ENCODE results near the gene IFT43.

Gene IFT43

DNA sequence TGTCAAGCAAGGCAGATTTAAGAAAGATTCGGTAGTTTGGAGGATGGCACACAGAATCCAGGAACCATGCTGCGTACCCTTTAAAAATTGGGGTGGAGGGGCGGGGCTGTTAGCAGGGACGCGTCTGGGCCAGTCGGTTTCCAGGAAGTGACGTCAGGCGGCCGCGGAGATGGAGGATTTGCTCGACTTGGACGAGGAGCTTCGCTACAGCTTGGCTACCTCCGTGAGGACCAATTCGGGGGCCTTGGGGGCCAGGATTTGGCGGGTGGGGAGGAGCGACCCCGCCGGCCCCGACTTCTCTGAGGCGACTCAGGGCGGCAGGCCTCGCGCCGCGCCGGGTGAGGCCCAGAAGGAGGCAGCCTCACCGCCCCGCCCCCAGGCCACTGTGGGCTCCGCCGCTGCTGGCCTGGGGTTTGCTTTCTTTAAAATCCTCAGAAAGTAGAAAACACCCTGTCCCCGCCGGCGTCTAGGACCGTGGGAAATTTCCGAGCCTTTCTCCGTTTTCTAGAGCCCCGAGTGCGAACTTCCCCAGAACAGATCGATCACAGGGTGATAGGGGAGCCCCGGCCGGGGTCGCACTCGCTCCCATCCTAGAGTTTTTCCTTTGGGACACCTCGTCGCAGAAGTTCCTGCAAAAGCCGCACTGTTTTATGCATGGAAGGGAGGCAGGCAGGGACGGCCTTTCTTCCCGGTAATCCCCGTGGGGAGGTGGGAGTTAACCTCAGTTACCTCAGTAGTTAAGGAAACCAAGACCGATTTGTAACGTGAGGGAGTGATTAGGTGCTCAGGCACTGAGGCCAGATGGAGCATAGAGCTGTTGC, at the start of gene IFT43:
TSS of gene IFT43 (plus strand) at position 146 of the 821 bp plus-strand sequence. CDS start at position 170, 24 bp downstream.
- TF ChIP-seq Cebpa-rat (IDR thresholded peaks at IDR 0.05): no peak

DNA sequence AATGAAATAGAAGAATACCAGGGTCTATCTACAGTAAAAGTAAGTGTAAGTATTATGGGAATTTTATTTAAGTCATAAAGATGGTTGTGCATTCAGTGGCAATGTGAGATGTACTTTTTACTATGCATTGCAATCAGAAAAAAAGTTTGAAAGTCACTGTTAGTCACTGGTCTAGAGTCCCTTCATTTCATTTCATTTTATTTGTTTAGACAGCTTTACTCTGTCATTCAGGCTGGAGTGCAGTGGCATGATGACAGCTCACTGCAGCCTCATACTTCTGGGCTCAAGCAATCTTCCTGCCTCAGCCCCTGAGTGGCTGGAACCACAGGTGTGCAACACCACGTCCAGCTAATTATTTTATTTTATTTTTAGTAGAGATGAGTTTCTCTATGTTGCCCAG, 46.4 kb upstream of the IFT43 start:
- no peaks in the 10 kb centered on the region for H3K9me3 ChIP-seq (replicated peaks in 1 of 11)
- no peaks in the 10 kb centered on the region for H4K20me1 ChIP-seq
- no peak for TF ChIP-seq Cebpa-rat (IDR thresholded peaks at IDR 0.05)
- H3K27ac ChIP-seq: no peak overlapping the region
- H3K4me2 ChIP-seq: no peak overlapping the region
- peaks cover 7 to 50% (median 14%) of the 10 kb centered on the region in 11 experiments; a peak in 16 of 22 replicates for H3K36me3 ChIP-seq
- no peak overlapping the region for H3K4me3 ChIP-seq
- peaks cover 5 to 20% (median 14%) of the 10 kb centered on the region in 10 experiments; a peak in 16 of 20 replicates for H3K4me1 ChIP-seq
- H3K9ac ChIP-seq: no peak overlapping the region
- no peaks in the 10 kb centered on the region for H3K27me3 ChIP-seq

More for the DNA sequence above, at the start of gene IFT43:
- H3K27me3 ChIP-seq: peaks cover 0 to 18% (median 12%) of the 10 kb centered on the region in 11 experiments; a peak in 17 of 22 replicates
- peaks cover 13 to 26% (median 19%) of the 10 kb centered on the region in 10 experiments for H3K4me1 ChIP-seq
- H3K4me3 ChIP-seq: peak within 1 kb of the TSS; percentile 73 to 94 (median 85)
- H3K9me3 ChIP-seq (replicated peaks in 1 of 11): no peaks in the 10 kb centered on the region
- H3K4me2 ChIP-seq: peak within 1 kb of the TSS; percentile 85 to 99 (median 89)
- no peaks in the 10 kb centered on the region for H4K20me1 ChIP-seq
- H3K27ac ChIP-seq: peak within 1 kb of the TSS in 10 of 11 experiments; percentile 12 to 65 (median 46); a peak in 14 of 22 replicates
- peaks cover 0 to 18% (median 0%) of the 10 kb centered on the region in 11 experiments; a peak in 7 of 22 replicates for H3K36me3 ChIP-seq
- H3K9ac ChIP-seq: peak within 1 kb of the TSS; percentile 65 to 81 (median 78)

DNA sequence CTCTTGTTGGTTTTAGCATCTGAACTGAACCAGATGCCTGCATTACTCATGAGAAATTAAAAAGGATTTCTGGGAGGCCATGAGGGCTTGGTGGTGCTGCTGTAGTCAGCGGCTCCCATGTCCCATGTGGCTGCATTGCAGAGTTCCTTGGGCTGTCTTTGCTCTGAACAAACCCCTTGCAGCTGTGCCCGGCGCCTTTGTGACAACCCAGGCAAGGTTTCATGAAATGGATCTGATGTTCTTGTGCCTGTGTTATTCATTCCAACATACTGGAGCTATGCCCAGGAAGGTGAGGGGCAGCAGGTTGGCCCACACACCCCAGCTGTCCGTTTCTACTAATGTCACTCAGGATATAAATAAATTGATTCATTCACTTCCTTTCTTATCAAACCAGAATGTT, 44.5 kb upstream of the IFT43 start:
- Histone ChIP-seq H3K4me2 (no peak overlapping the region), H3K9me3 (replicated peaks in 1 of 11) (no peaks in the 10 kb centered on the region), H3K27me3 (no peaks in the 10 kb centered on the region), H3K27ac (no peak overlapping the region), H3K9ac (no peak overlapping the region), H3K36me3 (peaks cover 13 to 58% (median 21%) of the 10 kb centered on the region in 11 experiments; a peak in 17 of 22 replicates), H3K4me1 (peaks cover 0 to 9% (median 0%) of the 10 kb centered on the region in 10 experiments; a peak in 1 of 20 replicates), H3K4me3 (no peak overlapping the region), H4K20me1 (no peaks in the 10 kb centered on the region)
- TF ChIP-seq Cebpa-rat (IDR thresholded peaks at IDR 0.05): no peak

DNA sequence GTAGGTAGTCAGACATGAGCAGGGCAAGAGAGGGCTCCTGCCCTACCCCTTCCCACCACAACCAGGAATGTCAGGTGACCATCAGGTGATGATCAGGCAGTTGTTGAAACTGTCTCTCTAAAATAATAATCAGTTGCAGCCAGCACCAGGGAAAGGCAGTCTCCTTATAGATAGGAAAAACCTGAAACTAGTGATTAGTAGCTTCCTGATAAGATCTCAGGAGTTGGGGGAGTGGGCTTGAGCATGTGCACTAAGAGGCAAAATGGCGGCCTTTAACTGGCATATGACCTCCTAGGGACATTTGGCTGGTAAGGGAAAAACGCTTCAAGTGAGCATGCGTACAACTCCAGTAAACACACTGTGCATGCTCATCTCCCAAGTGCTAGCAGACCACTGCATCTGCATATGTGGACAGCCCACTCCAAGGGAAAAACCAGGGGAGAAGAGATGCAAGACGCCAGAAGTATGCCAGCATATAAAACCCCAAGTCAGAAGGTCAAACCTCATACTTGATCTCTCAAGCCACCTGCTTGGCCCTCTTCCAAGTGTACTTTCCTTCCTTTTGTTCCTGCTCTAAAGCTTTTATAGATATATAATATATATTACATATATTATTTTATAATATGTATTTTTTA, 40.8 kb upstream of the IFT43 start:
- no peaks in the 10 kb centered on the region for H3K27me3 ChIP-seq
- no peak overlapping the region; a peak in 1 of 22 replicates for H3K4me2 ChIP-seq
- no peak overlapping the region for H3K9ac ChIP-seq
- H3K27ac ChIP-seq: no peak overlapping the region
- H3K4me1 ChIP-seq: peaks cover 0 to 9% (median 0%) of the 10 kb centered on the region in 10 experiments; a peak in 1 of 20 replicates
- H3K4me3 ChIP-seq: no peak overlapping the region
- H3K36me3 ChIP-seq: peaks cover 9 to 40% (median 19%) of the 10 kb centered on the region in 11 experiments; a peak in 17 of 22 replicates
- no peak for TF ChIP-seq Cebpa-rat (IDR thresholded peaks at IDR 0.05)
- no peaks in the 10 kb centered on the region for H3K9me3 ChIP-seq (replicated peaks in 1 of 11)
- H4K20me1 ChIP-seq: no peaks in the 10 kb centered on the region

DNA sequence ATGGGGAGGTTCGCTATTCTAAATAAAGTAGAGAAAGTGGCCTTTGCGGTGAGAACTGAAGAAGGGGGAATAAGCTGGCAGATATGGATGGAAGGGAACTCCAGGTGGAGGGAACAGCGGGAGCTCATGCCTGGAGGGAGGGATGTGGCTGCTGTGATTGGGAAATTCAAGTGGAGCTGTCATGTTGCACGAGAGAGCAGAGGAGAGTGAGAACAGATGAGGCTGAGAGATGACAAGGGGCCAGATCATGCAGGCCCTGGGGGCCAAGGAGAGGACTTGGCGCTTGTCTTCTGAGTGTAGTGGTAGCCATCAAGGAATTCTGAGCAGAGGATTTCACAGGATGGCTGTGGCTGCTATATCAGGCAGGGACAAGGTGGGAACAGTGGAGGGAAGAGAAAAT, 38.8 kb upstream of the IFT43 start:
- no peaks in the 10 kb centered on the region for H4K20me1 ChIP-seq
- H3K27ac ChIP-seq: no peak overlapping the region
- no peaks in the 10 kb centered on the region for H3K27me3 ChIP-seq
- TF ChIP-seq Cebpa-rat (IDR thresholded peaks at IDR 0.05): no peak
- H3K4me3 ChIP-seq: no peak overlapping the region
- peaks cover 7 to 38% (median 17%) of the 10 kb centered on the region in 11 experiments; a peak in 16 of 22 replicates for H3K36me3 ChIP-seq
- peaks cover 0 to under 1% (median 0%) of the 10 kb centered on the region in 11 experiments; a peak in 1 of 22 replicates for H3K9me3 ChIP-seq (replicated peaks in 1 of 11)
- H3K4me2 ChIP-seq: no peak overlapping the region
- no peak overlapping the region for H3K9ac ChIP-seq
- H3K4me1 ChIP-seq: 0 out of 20 replicates have a peak, but pooled peaks cover 0 to 5% (median 0%) of the 10 kb centered on the region in 10 experiments

DNA sequence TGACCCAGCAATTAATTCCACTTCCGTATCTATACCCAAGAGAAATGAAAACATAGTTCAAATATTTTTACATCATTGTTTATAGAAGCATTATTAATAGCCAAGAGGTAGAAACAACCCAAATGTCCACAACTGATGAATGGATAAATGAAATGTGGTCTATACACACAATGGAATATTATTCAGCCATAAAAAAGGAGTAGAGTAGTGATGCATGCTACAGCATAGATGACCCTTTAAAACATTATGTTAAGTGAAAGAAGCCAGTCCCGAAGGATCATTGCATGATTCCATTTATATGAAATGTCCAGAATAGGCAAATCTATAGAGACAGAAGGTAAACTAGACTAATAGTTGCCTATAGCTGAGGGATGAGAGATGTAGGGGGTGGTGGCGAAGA, 33.1 kb upstream of the IFT43 start:
- Histone ChIP-seq H3K27ac (no peak overlapping the region), H3K9ac (no peak overlapping the region), H3K4me1 (peaks cover 0 to 16% (median 11%) of the 10 kb centered on the region in 10 experiments; a peak in 12 of 20 replicates), H3K4me2 (no peak overlapping the region), H3K36me3 (peaks cover 4 to 32% (median 13%) of the 10 kb centered on the region in 11 experiments; a peak in 11 of 22 replicates), H3K4me3 (no peak overlapping the region), H3K9me3 (replicated peaks in 1 of 11) (peaks cover 0 to 8% (median 5%) of the 10 kb centered on the region in 11 experiments; a peak in 5 of 22 replicates), H4K20me1 (no peaks in the 10 kb centered on the region), H3K27me3 (no peaks in the 10 kb centered on the region)
- no peak for TF ChIP-seq Cebpa-rat (IDR thresholded peaks at IDR 0.05)

DNA sequence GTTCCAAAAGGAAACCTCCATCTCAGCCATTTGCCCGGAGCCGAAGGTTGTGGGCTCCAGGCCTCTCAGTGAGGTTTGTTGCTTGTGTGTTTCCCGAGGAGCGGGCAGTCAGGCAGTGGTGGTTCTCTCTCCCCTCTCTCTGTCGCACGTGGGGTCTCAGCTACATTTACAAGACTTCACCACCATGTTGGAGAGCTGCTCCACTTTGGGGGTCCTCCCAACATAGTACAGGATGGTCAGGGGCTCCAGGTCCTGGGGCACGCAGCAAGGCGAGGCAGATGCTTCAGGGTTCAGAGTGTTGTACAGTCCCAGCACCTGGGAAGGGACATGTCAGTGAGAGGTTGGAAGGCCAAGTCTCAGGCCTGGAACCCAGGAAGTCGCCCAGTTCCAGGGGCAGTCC, 26.5 kb upstream of the IFT43 start:
- Histone ChIP-seq H3K36me3 (peaks cover 0 to 24% (median 6%) of the 10 kb centered on the region in 11 experiments; a peak in 8 of 22 replicates), H4K20me1 (no peaks in the 10 kb centered on the region), H3K4me1 (peaks cover 15 to 69% (median 53%) of the 10 kb centered on the region in 10 experiments), H3K4me2 (peak overlapping the region; percentile 30 to 78 (median 59); a peak in 21 of 22 replicates), H3K27me3 (no peaks in the 10 kb centered on the region), H3K9ac (peak overlapping the region in 4 of 11 experiments; percentile 75 to 78 (median 76); a peak in 7 of 22 replicates), H3K4me3 (0 out of 20 replicates have a peak overlapping the region, but pooled peaks of 1 of the 10 experiments have one; percentile 5), H3K9me3 (replicated peaks in 1 of 11) (peaks cover 0 to 17% (median 0%) of the 10 kb centered on the region in 11 experiments; a peak in 6 of 22 replicates), H3K27ac (peak overlapping the region in 8 of 11 experiments; percentile 4 to 92 (median 82); a peak in 18 of 22 replicates)
- no peak for TF ChIP-seq Cebpa-rat (IDR thresholded peaks at IDR 0.05)

DNA sequence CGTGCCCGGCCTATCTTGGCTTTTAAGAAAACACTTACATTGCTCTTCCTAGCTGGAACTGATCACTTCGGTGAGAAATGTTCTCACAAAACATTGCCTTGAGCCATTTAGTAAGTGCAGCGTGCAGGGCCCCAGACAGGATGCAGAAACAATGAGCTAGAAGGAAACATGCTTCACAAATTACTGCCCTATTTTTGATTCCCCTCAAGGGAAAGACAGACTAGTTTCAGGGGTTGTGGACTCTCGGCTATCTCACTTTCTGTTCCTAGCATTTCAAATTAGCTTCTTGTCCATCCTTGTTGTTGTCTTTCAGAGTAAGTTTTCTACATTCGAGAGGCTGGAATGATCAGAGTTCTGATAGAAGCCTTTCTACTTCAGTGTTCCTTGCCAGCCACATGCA, 25.3 kb upstream of the IFT43 start:
- H3K9ac ChIP-seq: peak overlapping the region in 8 of 11 experiments; percentile 12 to 78 (median 64); a peak in 14 of 22 replicates
- H3K9me3 ChIP-seq (replicated peaks in 1 of 11): peaks cover 0 to 17% (median 0%) of the 10 kb centered on the region in 11 experiments; a peak in 6 of 22 replicates
- H3K36me3 ChIP-seq: peaks cover 0 to 17% (median 2%) of the 10 kb centered on the region in 11 experiments; a peak in 7 of 22 replicates
- H3K4me1 ChIP-seq: peaks cover 15 to 58% (median 42%) of the 10 kb centered on the region in 10 experiments
- peak overlapping the region in 4 of 10 experiments; percentile 4 to 26 (median 12); a peak in 3 of 20 replicates for H3K4me3 ChIP-seq
- H3K27me3 ChIP-seq: no peaks in the 10 kb centered on the region
- H4K20me1 ChIP-seq: no peaks in the 10 kb centered on the region
- peak overlapping the region in 9 of 11 experiments; percentile 8 to 92 (median 77); a peak in 17 of 22 replicates for H3K27ac ChIP-seq
- peak in 3 of 11 experiments; percentile 10 to 44 (median 22); a peak in 1 of 22 replicates for TF ChIP-seq Cebpa-rat (IDR thresholded peaks at IDR 0.05)
- H3K4me2 ChIP-seq: peak overlapping the region; percentile 5 to 78 (median 59); a peak in 18 of 22 replicates
